HCT116 (cell line): Measurements from ENCODE around the gene PHYKPL. TPM values are rescaled to one million over a fixed set of nuclear protein-coding genes. Genes with fewer than 3 reads are reported as not detected.

Source experiments
- ATAC-seq: fragments of 200-7000 bp; cut with Tn5 transposase; 2 replicates; pipeline ENCODE4 v1.9.1; 2020; ENCODE audit warnings: mild to moderate bottlenecking, moderate library complexity
- BruUV-seq: library from RNA; stranded (reverse); fragments of 400-500 nt; replicated peaks from 2 replicates; lab custom pipeline; 2021; lab: Mats Ljungman, UMichigan
- CTCF ChIA-PET: fragments of 300-600 bp; sonication (Branson Sonifier 250); formaldehyde crosslinking; loops from one replicate; lab custom pipeline; 2021; ENCODE audit warnings: antibody characterized with exemption; lab: Charles Lee
- POLR2A ChIA-PET: fragments of 300-600, 350-600 bp; sonication (Branson Sonifier 250); formaldehyde crosslinking; loops from one replicate; lab custom pipeline; 2021; ENCODE audit warnings: antibody characterized with exemption; lab: Charles Lee
- RAD21 ChIA-PET, 2 experiments: fragments of 300-600 bp; sonication (Branson Sonifier 250); formaldehyde crosslinking; loops; one replicate each; lab custom pipeline; 2023; ENCODE audit warnings: low total read pairs in 2 of 2; ENCODE audit not compliant: uncharacterized antibody in 2 of 2, unreplicated experiment in 2 of 2, low non-redundant PET in 1 of 2; lab: Charles Lee
- DNase-seq: peaks from one replicate; pipeline ENCODE4 v3.0.0-alpha.2; 2010; ENCODE audit warnings: low read depth, low spot score
- H2AFZ ChIP-seq: fragments of 200-600 bp; shearing (Covaris generic), sonication (generic); 2 replicates; pipeline ENCODE4 v1.6.1; 2017; ENCODE audit warnings: low read depth, mixed run types, mixed read lengths, antibody characterized with exemption, low read length; ENCODE audit not compliant: poor library complexity, severe bottlenecking
- H3K27ac ChIP-seq: 2 replicates; pipeline ENCODE4 v1.5.1; 2012; ENCODE audit warnings: low read depth, low read length
- H3K27me3 ChIP-seq: fragments of 200-600 bp; sonication (generic); 2 replicates; pipeline ENCODE4 v1.6.1; 2016; ENCODE audit warnings: mixed run types, low read length, mixed read lengths; ENCODE audit not compliant: insufficient read depth
- H3K36me3 ChIP-seq, 2 experiments: fragments of 200-500 bp in 1 of 2; fragments of 200-600 bp in 1 of 2; sonication (Bioruptor generic) in 1 of 2; sonication (generic) in 1 of 2; 2 replicates each; pipeline versions ENCODE4 v1.5.1 to v1.6.1; 2014 to 2016; ENCODE audit warnings: low read length in 2 of 2, inconsistent platforms in 1 of 2, mixed read lengths in 1 of 2, mixed run types in 1 of 2; ENCODE audit not compliant: insufficient read depth in 2 of 2, control insufficient read depth in 1 of 2
- H3K4me1 ChIP-seq, 2 experiments: fragments of 200-600 bp in 1 of 2; sonication (generic) in 1 of 2; 2 replicates each; pipeline versions ENCODE4 v1.5.1 to v1.6.1; 2012 to 2017; ENCODE audit warnings: low read length in 2 of 2, inconsistent platforms in 1 of 2, mild to moderate bottlenecking in 1 of 2, mixed read lengths in 1 of 2, mixed run types in 1 of 2, moderate library complexity in 1 of 2; ENCODE audit not compliant: insufficient read depth in 2 of 2, control insufficient read depth in 1 of 2
- H3K4me2 ChIP-seq: fragments of 200-600 bp; sonication (generic); 2 replicates; pipeline ENCODE4 v1.6.1; 2017; ENCODE audit warnings: mixed run types, low read length, mixed read lengths
- H3K4me3 ChIP-seq, 2 experiments: fragments of 200-600 bp in 1 of 2; sonication (generic) in 1 of 2; replicated peaks in 1 of 2; 2 replicates each; pipeline ENCODE4 v1.5.1; 2011 to 2016; ENCODE audit warnings: low read length in 2 of 2, control low read depth in 1 of 2, low read depth in 1 of 2, mild to moderate bottlenecking in 1 of 2, mixed read lengths in 1 of 2, mixed run types in 1 of 2
- H3K79me2 ChIP-seq: fragments of 200-600 bp; sonication (generic); 2 replicates; pipeline ENCODE4 v1.6.1; 2017; ENCODE audit warnings: mild to moderate bottlenecking, mixed run types, low read length, moderate library complexity, mixed read lengths; ENCODE audit not compliant: insufficient read depth
- H3K9ac ChIP-seq: fragments of 200-600 bp; sonication (generic); 2 replicates; pipeline ENCODE4 v1.6.1; 2016; ENCODE audit warnings: low read length, mixed read lengths
- H3K9me2 ChIP-seq: fragments of 200-600 bp; sonication (generic), shearing (Covaris generic); 2 replicates; pipeline ENCODE4 v1.6.1; 2017; ENCODE audit warnings: mixed run types, mild to moderate bottlenecking, moderate library complexity; ENCODE audit not compliant: insufficient read depth
- H3K9me3 ChIP-seq, 2 experiments: fragments of 200-500 bp in 1 of 2; fragments of 200-600 bp in 1 of 2; sonication (Bioruptor generic) in 1 of 2; sonication (generic) in 1 of 2; 2 replicates each; pipeline ENCODE4 v1.6.1; 2014 to 2017; ENCODE audit warnings: low read length in 2 of 2, mixed read lengths in 2 of 2, inconsistent platforms in 1 of 2, low read depth in 1 of 2, mild to moderate bottlenecking in 1 of 2, mixed run types in 1 of 2, moderate library complexity in 1 of 2; ENCODE audit not compliant: control insufficient read depth in 1 of 2, insufficient read depth in 1 of 2
- H4K20me1 ChIP-seq: fragments of 200-600 bp; sonication (generic), shearing (Covaris generic); 2 replicates; pipeline ENCODE4 v1.6.1; 2017; ENCODE audit warnings: mixed run types, mild to moderate bottlenecking, moderate library complexity; ENCODE audit not compliant: insufficient read depth
- ATF3 ChIP-seq: IDR thresholded peaks from 2 replicates; pipeline ENCODE4 v1.6.1; 2012
- CEBPB ChIP-seq: IDR thresholded peaks from 2 replicates; pipeline ENCODE4 v1.6.1; 2012; ENCODE audit warnings: low read depth
- ELF1 ChIP-seq: IDR thresholded peaks from 2 replicates; pipeline ENCODE4 v1.6.1; 2012; ENCODE audit warnings: low read depth, borderline replicate concordance
- EZH2 ChIP-seq: fragments of 200-600 bp; sonication (generic); IDR thresholded peaks from 2 replicates; pipeline ENCODE4 v1.6.1; 2017; ENCODE audit warnings: antibody characterized with exemption, mixed run types
- EZH2phosphoT487 ChIP-seq: fragments of 200-600 bp; IDR thresholded peaks from 2 replicates; pipeline ENCODE4 v1.6.1; 2018; ENCODE audit warnings: antibody characterized with exemption, borderline replicate concordance
- FOSL1 ChIP-seq: IDR thresholded peaks from 2 replicates; pipeline ENCODE4 v1.6.1; 2012; ENCODE audit warnings: low read depth
- JUND ChIP-seq: IDR thresholded peaks from 2 replicates; pipeline ENCODE4 v1.6.1; 2012
- POLR2A ChIP-seq: IDR thresholded peaks from 2 replicates; pipeline ENCODE4 v1.7.0; 2011; ENCODE audit warnings: borderline replicate concordance; ENCODE audit not compliant: insufficient read depth, insufficient read length; ENCODE audit errors: extremely low read depth
- POLR2AphosphoS5 ChIP-seq: IDR thresholded peaks from 2 replicates; pipeline ENCODE4 v1.6.1; 2011; ENCODE audit warnings: mild to moderate bottlenecking, low read depth, low read length, moderate library complexity
- SIN3A ChIP-seq: IDR thresholded peaks from 2 replicates; pipeline ENCODE4 v1.6.1; 2012; ENCODE audit warnings: low read depth
- SP1 ChIP-seq: IDR thresholded peaks from 2 replicates; pipeline ENCODE4 v1.6.1; 2012; ENCODE audit warnings: low read depth
- SRF ChIP-seq: IDR thresholded peaks from 2 replicates; pipeline ENCODE4 v1.6.1; 2012; ENCODE audit warnings: low read depth
- TCF7L2 ChIP-seq: IDR thresholded peaks from 2 replicates; pipeline ENCODE4 v1.7.0; 2011; ENCODE audit warnings: borderline replicate concordance, inconsistent platforms; ENCODE audit not compliant: insufficient read depth, insufficient read length; ENCODE audit errors: extremely low read depth
- ZFX ChIP-seq: fragments of 450-650 bp; IDR thresholded peaks from 2 replicates; pipeline ENCODE4 v1.6.1; 2017
- ZNF274 ChIP-seq: fragments of 200-500 bp; sonication (Bioruptor generic); IDR thresholded peaks from 2 replicates; pipeline ENCODE4 v1.6.1; 2014; ENCODE audit warnings: mild to moderate bottlenecking, low read depth, low read length, inconsistent platforms
- intact Hi-C: fragments of 100-400 bp; cut with micrococcal nuclease; formaldehyde crosslinking; loops from 2 replicates; pipeline ENCODE4 v1.10.0; 2022
- total RNA-seq: library from RNA; stranded (reverse); gene quantifications from one replicate; pipeline ENCODE4 v1.2.1, GENCODE V29; 2021; ENCODE audit not compliant: unreplicated experiment
- TF ChIP-seq, protein P1 (sequence below): IDR thresholded peaks from 2 replicates; pipeline ENCODE4 v1.6.1; 2011; ENCODE audit warnings: mild to moderate bottlenecking, low read length, moderate library complexity; ENCODE audit not compliant: insufficient replicate concordance; ENCODE audit errors: extremely low read depth

Gene PHYKPL
- total RNA-seq, 1 experiment from 2014 or later: 57.8 TPM

DNA sequence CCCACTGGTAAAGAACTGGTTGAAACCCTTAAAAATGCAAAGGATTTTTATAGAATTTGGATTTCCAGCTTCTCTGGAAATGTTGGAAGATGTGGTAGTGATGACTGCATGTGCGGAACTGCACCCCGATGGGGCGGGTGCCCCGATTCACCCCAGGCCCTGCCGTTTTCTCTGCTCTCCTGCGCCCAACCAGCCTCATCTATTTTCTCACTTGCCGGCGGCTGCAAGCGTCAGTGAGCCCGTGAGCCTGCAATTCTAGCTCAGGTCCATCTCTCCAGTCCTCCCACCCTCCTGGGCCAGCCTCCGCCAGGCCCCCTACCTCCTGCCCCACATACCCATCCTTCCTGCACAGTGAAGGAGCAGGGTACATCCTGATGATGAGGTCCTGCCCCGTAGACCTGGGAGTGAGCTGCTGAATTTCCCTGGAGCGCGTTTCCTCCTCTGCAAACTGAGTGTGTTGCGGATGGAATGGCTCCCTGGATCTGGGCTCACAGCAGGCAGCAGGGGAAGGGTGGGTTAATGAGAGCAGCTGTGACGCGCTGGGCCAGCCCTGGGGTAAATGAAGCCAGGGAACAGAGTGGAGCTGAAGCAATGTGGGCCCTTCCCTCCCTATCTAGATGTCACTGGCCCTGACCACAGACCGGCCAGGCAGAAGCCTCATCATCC, 45.9 kb upstream of the PHYKPL start:
- POLR2A ChIA-PET: no interaction called here
- Histone ChIP-seq H3K9me3 (peaks cover 8 to 10% of the 10 kb centered on the region in 2 experiments; a peak in 2 of 4 replicates), H3K79me2 (no peaks in the 10 kb centered on the region), H2AFZ (no peak overlapping the region), H3K27me3 (no peaks in the 10 kb centered on the region), H3K27ac (no peak overlapping the region), H3K36me3 (no peaks in the 10 kb centered on the region), H3K4me1 (peaks cover 0 to 4% of the 10 kb centered on the region in 2 experiments; a peak in 2 of 4 replicates), H3K9ac (no peak overlapping the region), H3K4me3 (no peak overlapping the region), H3K4me2 (no peak overlapping the region), H4K20me1 (no peaks in the 10 kb centered on the region), H3K9me2 (no peaks in the 10 kb centered on the region)
- intact Hi-C loops: no loop called here
- TF ChIP-seq, protein P1, sequence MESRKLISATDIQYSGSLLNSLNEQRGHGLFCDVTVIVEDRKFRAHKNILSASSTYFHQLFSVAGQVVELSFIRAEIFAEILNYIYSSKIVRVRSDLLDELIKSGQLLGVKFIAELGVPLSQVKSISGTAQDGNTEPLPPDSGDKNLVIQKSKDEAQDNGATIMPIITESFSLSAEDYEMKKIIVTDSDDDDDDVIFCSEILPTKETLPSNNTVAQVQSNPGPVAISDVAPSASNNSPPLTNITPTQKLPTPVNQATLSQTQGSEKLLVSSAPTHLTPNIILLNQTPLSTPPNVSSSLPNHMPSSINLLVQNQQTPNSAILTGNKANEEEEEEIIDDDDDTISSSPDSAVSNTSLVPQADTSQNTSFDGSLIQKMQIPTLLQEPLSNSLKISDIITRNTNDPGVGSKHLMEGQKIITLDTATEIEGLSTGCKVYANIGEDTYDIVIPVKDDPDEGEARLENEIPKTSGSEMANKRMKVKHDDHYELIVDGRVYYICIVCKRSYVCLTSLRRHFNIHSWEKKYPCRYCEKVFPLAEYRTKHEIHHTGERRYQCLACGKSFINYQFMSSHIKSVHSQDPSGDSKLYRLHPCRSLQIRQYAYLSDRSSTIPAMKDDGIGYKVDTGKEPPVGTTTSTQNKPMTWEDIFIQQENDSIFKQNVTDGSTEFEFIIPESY: no peak
- no peak for TF ChIP-seq SIN3A
- TF ChIP-seq EZH2: no peak
- no peak for TF ChIP-seq SP1
- no peak for TF ChIP-seq POLR2A
- CTCF ChIA-PET: interaction anchor here (0.6 kb wide), 1 partner anchor 420 kb away, joined by 3 read pairs; no protein-coding TSS in a partner anchor
- RAD21 ChIA-PET: interaction anchor here in 1 of 2 experiments (1.6 kb wide), 1 partner anchor 183 kb away, joined by 4 read pairs; no protein-coding TSS in a partner anchor
- BruUV-seq: no TSS peak
- ATAC-seq (no peak), DNase-seq (no peak)

DNA sequence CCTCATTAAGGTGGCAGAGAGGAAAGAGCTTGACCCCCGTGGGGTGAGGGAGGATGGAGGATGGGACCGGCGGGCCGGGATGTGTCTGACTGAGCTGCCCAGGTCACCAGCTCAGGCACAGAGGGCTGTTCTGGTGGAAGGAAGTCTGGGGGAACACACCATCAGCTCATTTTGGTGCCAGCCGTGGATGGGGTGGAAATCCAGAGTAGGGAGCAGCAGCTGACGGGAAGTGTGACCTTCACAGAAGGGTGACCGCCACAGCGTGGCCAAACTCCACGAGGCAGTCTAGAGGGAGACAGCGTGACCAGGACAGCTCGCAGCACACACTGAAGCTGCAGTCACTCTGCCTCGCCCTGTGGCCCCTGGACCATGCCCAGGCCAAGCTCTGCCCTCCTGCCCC, 45.3 kb upstream of the PHYKPL start:
- Histone ChIP-seq H3K27me3 (no peaks in the 10 kb centered on the region), H2AFZ (no peak overlapping the region), H3K4me2 (no peak overlapping the region), H3K4me1 (peaks cover 0 to 4% of the 10 kb centered on the region in 2 experiments; a peak in 2 of 4 replicates), H3K9me2 (no peaks in the 10 kb centered on the region), H3K79me2 (no peaks in the 10 kb centered on the region), H3K4me3 (no peak overlapping the region), H3K27ac (no peak overlapping the region), H3K9ac (no peak overlapping the region), H3K36me3 (no peaks in the 10 kb centered on the region), H3K9me3 (peaks cover 8% of the 10 kb centered on the region in 2 experiments; a peak in 2 of 4 replicates), H4K20me1 (no peaks in the 10 kb centered on the region)
- no TSS peak for BruUV-seq
- ATAC-seq (no peak), DNase-seq (no peak)
- intact Hi-C loops: no loop called here
- CTCF ChIA-PET: no interaction called here
- RAD21 ChIA-PET: no interaction called here
- POLR2A ChIA-PET: no interaction called here
- TF ChIP-seq CEBPB (no peak), ZFX (no peak), EZH2phosphoT487 (no peak), FOSL1 (no peak), SIN3A (no peak), JUND (no peak), ELF1 (no peak), POLR2AphosphoS5 (no peak), EZH2 (no peak), TCF7L2 (no peak), ZNF274 (no peak), ATF3 (no peak), SRF (no peak)
- TF ChIP-seq, protein P1: no peak
